HG03469 (cell line): ENCODE results near the gene LRGUK.
"Not testable (repeated sequence)": the region's sequence is repeated elsewhere in the genome, so short reads cannot be mapped to it uniquely, and the experiment has no call there.

Source experiments
- ATAC-seq: cut with Tn5 transposase; IDR thresholded peaks from one replicate; pipeline ENCODE4 v1.9.1; 2021; ENCODE audit warnings: mild to moderate bottlenecking, moderate library complexity, moderate number of reproducible peaks; ENCODE audit not compliant: unreplicated experiment

LRGUK gene

DNA sequence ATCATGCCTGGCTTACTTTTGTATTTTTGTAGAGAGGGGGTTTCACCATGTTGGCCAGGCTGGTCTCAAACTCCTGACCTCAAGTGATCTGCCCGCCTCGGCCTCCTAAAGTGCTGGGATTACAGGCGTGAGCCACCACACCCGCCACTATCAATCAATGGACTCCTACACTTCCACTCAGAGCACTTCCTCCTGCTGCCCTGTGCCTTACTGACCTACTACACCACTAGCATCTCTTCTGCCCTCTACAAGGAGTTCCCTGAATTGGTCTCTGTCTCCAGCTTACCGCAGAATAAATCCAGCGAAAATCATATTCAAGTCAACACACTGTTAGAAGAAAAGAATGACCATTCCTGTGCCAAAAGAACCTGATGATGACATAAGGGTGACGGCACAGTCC, 168.8 kb downstream of the LRGUK start:
- ATAC-seq, result not testable (repeated sequence)

DNA sequence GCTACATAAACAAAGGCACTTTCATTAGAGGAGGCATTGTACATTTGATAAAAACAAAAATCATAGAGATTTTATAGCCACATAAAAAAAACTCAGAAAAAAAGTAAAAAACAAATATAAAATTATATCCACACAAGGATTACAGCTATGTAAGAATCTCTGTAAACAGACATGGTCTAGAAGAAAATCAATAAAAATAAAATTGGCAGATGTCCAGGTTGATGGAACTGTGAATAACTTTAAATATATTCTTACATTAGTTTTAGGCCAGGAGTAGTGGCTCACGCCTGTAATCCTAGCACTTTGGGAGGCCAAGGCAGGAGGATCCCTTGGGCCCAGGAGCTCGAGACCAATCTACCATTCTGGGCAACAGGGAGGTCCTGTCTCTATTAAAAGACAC, 170.3 kb downstream of the LRGUK start:
- no peak for ATAC-seq

DNA sequence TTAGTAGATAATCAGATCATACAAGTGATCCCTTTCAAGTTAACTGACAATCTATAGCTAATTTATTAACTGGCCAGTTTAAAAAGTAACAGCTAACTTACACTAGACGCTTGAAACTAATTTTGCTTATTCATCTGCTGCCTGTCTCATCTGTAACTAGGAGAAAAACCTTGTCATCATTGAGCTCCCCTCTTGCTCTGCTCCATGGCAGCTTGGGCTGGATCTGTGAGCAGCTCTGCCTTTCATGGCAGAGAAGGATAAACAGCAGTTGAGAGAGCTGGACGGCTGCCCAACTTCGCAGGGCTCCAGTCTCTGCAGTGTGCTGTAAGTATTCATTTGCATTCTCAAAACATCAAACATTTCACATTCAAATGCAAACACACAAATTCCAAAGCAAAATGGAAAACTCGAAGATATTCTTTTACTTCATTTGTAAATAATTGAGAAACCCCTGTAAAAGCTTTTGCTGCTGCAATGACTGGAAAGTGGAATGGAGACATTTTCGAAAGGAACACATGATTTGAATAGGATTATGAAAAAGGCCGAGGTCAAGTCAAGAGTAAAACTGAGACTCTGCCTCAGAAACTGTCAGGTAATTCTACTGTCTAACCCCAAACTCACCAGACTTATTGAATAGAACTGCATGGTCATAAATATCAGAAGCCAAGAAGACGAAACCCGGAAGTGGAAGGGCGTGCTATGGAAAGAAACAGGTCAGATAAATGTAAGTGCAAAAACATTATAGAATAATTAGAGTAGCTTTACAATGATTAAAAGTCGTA, 172.0 kb downstream of the LRGUK start:
- ATAC-seq, result no peak

DNA sequence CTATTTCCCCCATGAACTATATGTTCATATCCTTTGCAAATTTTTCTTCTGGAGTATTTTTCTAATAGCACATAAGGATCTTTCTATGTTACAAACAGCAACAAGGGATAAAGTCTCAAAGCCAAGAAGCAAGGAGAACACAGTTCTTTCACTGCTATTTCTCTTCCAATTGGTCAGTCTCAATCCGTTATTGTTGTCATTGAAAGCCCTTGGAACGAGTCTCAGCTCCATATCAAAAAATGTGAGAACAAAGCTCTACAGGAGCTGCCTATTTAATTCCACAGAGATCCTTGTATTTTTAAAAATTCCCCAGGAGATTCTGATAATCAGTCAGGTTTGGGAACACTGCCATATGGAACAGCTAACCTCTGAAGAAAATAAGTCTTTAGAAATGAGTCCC, 173.8 kb downstream of the LRGUK start:
- ATAC-seq, result no peak

GRCh38 chr7:134301592-134301991, 174.5 kb downstream of the LRGUK start:
- no peak for ATAC-seq

DNA sequence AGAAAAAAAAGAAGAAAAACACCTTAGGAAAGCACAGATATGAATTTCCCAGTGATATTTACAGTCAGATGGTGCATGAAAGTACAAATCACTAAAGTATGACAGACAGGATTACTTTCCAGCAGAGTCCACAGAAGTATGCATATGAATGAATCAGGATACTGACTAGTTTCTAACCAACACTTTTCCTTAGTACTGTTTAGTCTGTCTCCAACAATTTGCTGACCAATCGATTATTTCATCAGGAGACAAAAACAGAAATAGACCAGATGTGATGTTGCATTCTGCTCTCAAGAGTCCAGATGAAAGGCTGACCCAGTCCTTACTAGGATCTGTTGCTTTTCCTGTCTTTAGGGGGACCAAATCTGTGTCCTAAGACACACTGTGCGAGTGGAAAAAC, 175.0 kb downstream of the LRGUK start:
- ATAC-seq, result no peak

- no peak for ATAC-seq
These were observed 180.2 kb downstream of the LRGUK start for GRCh38 chr7:134307320-134307719.

GRCh38 chr7:134308548-134308947, 181.4 kb downstream of the LRGUK start:
- ATAC-seq, result no peak

- ATAC-seq, result no peak
These were observed 184.7 kb downstream of the LRGUK start for GRCh38 chr7:134311807-134312206.

- ATAC-seq, result no peak
These were observed 185.6 kb downstream of the LRGUK start for GRCh38 chr7:134312717-134313116.

GRCh38 chr7:134313543-134313942, 186.4 kb downstream of the LRGUK start:
- ATAC-seq, result no peak
